SK-N-SH (cell line): ENCODE data around the gene PIK3R3. TPM values are rescaled to one million over a fixed set of nuclear protein-coding genes. Genes with fewer than 3 reads are reported as not detected.

Experiments
- CTCF ChIA-PET: fragments of 300-600, 350-600 bp; formaldehyde crosslinking; extraction: SDS; loops from one replicate; lab custom pipeline; 2021; lab: Yijun Ruan, JAX
- POLR2A ChIA-PET: fragments of 350-600 bp; sonication (Branson Sonifier 250); formaldehyde crosslinking; extraction: SDS; loops from one replicate; lab custom pipeline; 2020; ENCODE audit warnings: antibody characterized with exemption, inconsistent platforms; lab: Yijun Ruan, JAX
- DNase-seq: peaks from one replicate; pipeline ENCODE4 v3.0.0; 2012
- H2AFZ ChIP-seq: fragments of 200-600 bp; sonication (generic); 2 replicates; pipeline ENCODE4 v1.8.1; 2016; ENCODE audit warnings: antibody characterized with exemption, mild to moderate bottlenecking, low read depth
- H3F3A ChIP-seq: fragments of 200-600 bp; sonication (generic); replicated peaks from 2 replicates; pipeline ENCODE3; 2016; ENCODE audit warnings: antibody characterized with exemption, mild to moderate bottlenecking; ENCODE audit not compliant: insufficient read depth
- H3K27ac ChIP-seq, 2 experiments: fragments of 200-500 bp in 1 of 2; fragments of 200-600 bp in 1 of 2; sonication (Bioruptor generic) in 1 of 2; sonication (generic), shearing (Covaris generic) in 1 of 2; 2 replicates each; pipeline versions ENCODE4 v1.5.1 to v1.6.1; 2014 to 2016; ENCODE audit warnings: low read depth in 2 of 2, inconsistent platforms in 1 of 2, low read length in 1 of 2, mild to moderate bottlenecking in 1 of 2, mixed read lengths in 1 of 2
- H3K27me3 ChIP-seq: fragments of 200-600 bp; sonication (generic), shearing (Covaris generic); 2 replicates; pipeline ENCODE4 v1.6.1; 2016; ENCODE audit warnings: mixed run types; ENCODE audit not compliant: insufficient read depth
- H3K36me3 ChIP-seq, 2 experiments: fragments of 200-500 bp in 1 of 2; fragments of 200-600 bp in 1 of 2; sonication (Bioruptor generic) in 1 of 2; sonication (generic) in 1 of 2; replicated peaks in 1 of 2; 2 replicates each; pipeline versions ENCODE3 to v1.5.1; 2014 to 2016; ENCODE audit warnings: low read length in 1 of 2, mild to moderate bottlenecking in 1 of 2; ENCODE audit not compliant: insufficient read depth in 2 of 2, control insufficient read depth in 1 of 2
- H3K4me1 ChIP-seq, 2 experiments: fragments of 200-500 bp in 1 of 2; fragments of 200-600 bp in 1 of 2; sonication (Bioruptor generic) in 1 of 2; sonication (generic), shearing (Covaris generic) in 1 of 2; 2 replicates each; pipeline versions ENCODE4 v1.5.1 to v1.6.1; 2014 to 2016; ENCODE audit warnings: low read depth in 1 of 2, low read length in 1 of 2, mixed run types in 1 of 2; ENCODE audit not compliant: insufficient read depth in 2 of 2, control insufficient read depth in 1 of 2
- H3K4me2 ChIP-seq: fragments of 200-600 bp; sonication (generic), shearing (Covaris generic); 2 replicates; pipeline ENCODE4 v1.6.1; 2017; ENCODE audit warnings: mixed run types
- H3K4me3 ChIP-seq, 2 experiments: fragments of 200-500 bp in 1 of 2; fragments of 200-600 bp in 1 of 2; sonication (Bioruptor generic) in 1 of 2; sonication (generic), shearing (Covaris generic) in 1 of 2; 2 replicates each; pipeline versions ENCODE4 v1.5.1 to v1.8.1; 2014 to 2016; ENCODE audit warnings: low read depth in 2 of 2, inconsistent platforms in 1 of 2, low read length in 1 of 2, mild to moderate bottlenecking in 1 of 2, mixed read lengths in 1 of 2, moderate library complexity in 1 of 2
- H3K79me2 ChIP-seq: fragments of 200-600 bp; sonication (generic); 2 replicates; pipeline ENCODE4 v1.8.1; 2017; ENCODE audit warnings: mild to moderate bottlenecking; ENCODE audit not compliant: insufficient read depth
- H3K9ac ChIP-seq: fragments of 200-600 bp; sonication (generic); 2 replicates; pipeline ENCODE4 v1.6.1; 2017; ENCODE audit warnings: mixed run types
- H3K9me2 ChIP-seq: fragments of 200-600 bp; sonication (generic); 2 replicates; pipeline ENCODE4 v1.6.1; 2017; ENCODE audit warnings: mixed run types
- H3K9me3 ChIP-seq: fragments of 200-600 bp; sonication (generic); 2 replicates; pipeline ENCODE4 v1.6.1; 2017; ENCODE audit warnings: mixed run types, mild to moderate bottlenecking, moderate library complexity
- H4K20me1 ChIP-seq: fragments of 200-600 bp; sonication (generic); 2 replicates; pipeline ENCODE4 v1.6.1; 2017; ENCODE audit warnings: mild to moderate bottlenecking, mixed run types; ENCODE audit not compliant: insufficient read depth
- EZH2phosphoT487 ChIP-seq: fragments of 200-600 bp; sonication (generic); IDR thresholded peaks from 2 replicates; pipeline ENCODE4 v1.6.1; 2017; ENCODE audit warnings: low read depth, mixed run types, mild to moderate bottlenecking, antibody characterized with exemption, moderate library complexity, borderline replicate concordance
- FOXM1 ChIP-seq: IDR thresholded peaks from 2 replicates; pipeline ENCODE4 v1.4.0; 2012; ENCODE audit warnings: low read depth, mild to moderate bottlenecking
- GABPA ChIP-seq: IDR thresholded peaks from 2 replicates; pipeline ENCODE4 v1.4.0; 2012; ENCODE audit warnings: low read depth, mild to moderate bottlenecking
- IRF3 ChIP-seq: fragments of 150-350 bp; IDR thresholded peaks from 2 replicates; pipeline ENCODE4 v1.6.1; 2016; ENCODE audit warnings: mild to moderate bottlenecking, low read depth, low read length
- RCOR1 ChIP-seq: fragments of 150-350 bp; IDR thresholded peaks from 2 replicates; pipeline ENCODE4 v1.6.1; 2017; ENCODE audit warnings: antibody characterized with exemption, low read length
- REST ChIP-seq: IDR thresholded peaks from 2 replicates; pipeline ENCODE4 v1.6.1; 2012; ENCODE audit warnings: mild to moderate bottlenecking, low read depth, low read length, moderate library complexity
- SIN3A ChIP-seq: IDR thresholded peaks from 2 replicates; pipeline ENCODE4 v1.6.1; 2012; ENCODE audit warnings: low read depth, mild to moderate bottlenecking, low read length, moderate library complexity, borderline replicate concordance
- TAF1 ChIP-seq: IDR thresholded peaks from 2 replicates; pipeline ENCODE4 v1.6.1; 2012; ENCODE audit warnings: low read depth, mild to moderate bottlenecking, low read length, moderate library complexity, borderline replicate concordance
- TEAD4 ChIP-seq: IDR thresholded peaks from 2 replicates; pipeline ENCODE4 v1.4.0; 2012; ENCODE audit warnings: mild to moderate bottlenecking, borderline replicate concordance; ENCODE audit not compliant: insufficient read depth
- WGBS: methylation state at CpG from one replicate; pipeline ENCODE4 v1.1.6; 2017; ENCODE audit warnings: low lambda C conversion rate; 5-methylcytosine and 5-hydroxymethylcytosine counted together
- polyA plus RNA-seq, 3 experiments: library from polyadenylated mRNA; depleted of rRNA; stranded (reverse); fragments of >200 nt; gene quantifications; 2 replicates each; pipeline ENCODE4 v1.2.3, GENCODE V29; 2012
- TF ChIP-seq, protein P1 (sequence below): fragments of 200-600 bp; sonication (generic); IDR thresholded peaks from 2 replicates; pipeline ENCODE4 v1.6.1; 2017; ENCODE audit warnings: antibody characterized with exemption, mild to moderate bottlenecking, moderate library complexity

Gene PIK3R3
- polyA plus RNA-seq, 1 of the 3 experiments (the other 2 are of a cell fraction) = 4.0 TPM

- TF ChIP-seq IRF3 = no peak
- TF ChIP-seq SIN3A = no peak
- TF ChIP-seq EZH2phosphoT487 = no peak
- no peak for TF ChIP-seq GABPA
- no peak for TF ChIP-seq FOXM1
- no peak for TF ChIP-seq TEAD4
- TF ChIP-seq REST = no peak
- TF ChIP-seq TAF1 = no peak
- TF ChIP-seq, protein P1, sequence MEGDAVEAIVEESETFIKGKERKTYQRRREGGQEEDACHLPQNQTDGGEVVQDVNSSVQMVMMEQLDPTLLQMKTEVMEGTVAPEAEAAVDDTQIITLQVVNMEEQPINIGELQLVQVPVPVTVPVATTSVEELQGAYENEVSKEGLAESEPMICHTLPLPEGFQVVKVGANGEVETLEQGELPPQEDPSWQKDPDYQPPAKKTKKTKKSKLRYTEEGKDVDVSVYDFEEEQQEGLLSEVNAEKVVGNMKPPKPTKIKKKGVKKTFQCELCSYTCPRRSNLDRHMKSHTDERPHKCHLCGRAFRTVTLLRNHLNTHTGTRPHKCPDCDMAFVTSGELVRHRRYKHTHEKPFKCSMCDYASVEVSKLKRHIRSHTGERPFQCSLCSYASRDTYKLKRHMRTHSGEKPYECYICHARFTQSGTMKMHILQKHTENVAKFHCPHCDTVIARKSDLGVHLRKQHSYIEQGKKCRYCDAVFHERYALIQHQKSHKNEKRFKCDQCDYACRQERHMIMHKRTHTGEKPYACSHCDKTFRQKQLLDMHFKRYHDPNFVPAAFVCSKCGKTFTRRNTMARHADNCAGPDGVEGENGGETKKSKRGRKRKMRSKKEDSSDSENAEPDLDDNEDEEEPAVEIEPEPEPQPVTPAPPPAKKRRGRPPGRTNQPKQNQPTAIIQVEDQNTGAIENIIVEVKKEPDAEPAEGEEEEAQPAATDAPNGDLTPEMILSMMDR = no peak
- TF ChIP-seq RCOR1 = no peak
- H3K9me3 ChIP-seq = no peaks in the 10 kb centered on the region
- no peaks in the 10 kb centered on the region for H3K79me2 ChIP-seq
- peak; percentile 14 for DNase-seq
- no peaks in the 10 kb centered on the region for H3K4me1 ChIP-seq
- ChIA-PET POLR2A (no interaction called here), CTCF (interaction anchor here (0.5 to 1.0 kb wide), 2 partner anchors 125 to 128 kb away, joined by 3 to 4 read pairs; no protein-coding TSS in a partner anchor)
- H3F3A ChIP-seq = no peaks in the 10 kb centered on the region
- H3K27ac ChIP-seq = no peak overlapping the region
- no peak overlapping the region for H2AFZ ChIP-seq
- no peak overlapping the region for H3K9ac ChIP-seq
- H3K4me2 ChIP-seq = no peak overlapping the region
- H3K9me2 ChIP-seq = no peaks in the 10 kb centered on the region
- no peaks in the 10 kb centered on the region for H3K27me3 ChIP-seq
- no peaks in the 10 kb centered on the region for H3K36me3 ChIP-seq
- 91% methylated on average over 47 of the region's 47 CpGs for WGBS
- H4K20me1 ChIP-seq = no peaks in the 10 kb centered on the region
- no peak overlapping the region for H3K4me3 ChIP-seq
These were observed 34.4 kb upstream of the PIK3R3 start for GRCh38 chr1:46166521-46167462.
